ENCODE measurements around the gene DCLK1.
A peak's percentile ranks its signal among the peaks of the same experiment; 100 is the strongest.

Gene DCLK1

GRCh38 chr13:35720690-35721554, 410.3 kb downstream of the DCLK1 start:
- FAIRE-seq = peak; percentile 16

GRCh38 chr13:35720290-35720689, 410.9 kb downstream of the DCLK1 start:
- DNase-seq (ENCODE audit: insufficient read length, low spot score) (no peak), FAIRE-seq (no peak)
- TF ChIP-seq CTCF (IDR thresholded peaks at IDR 0.05; ENCODE audit: insufficient read depth, missing control alignments) = no peak

More at GRCh38 chr13:35720690-35721554, 410.3 kb downstream of the DCLK1 start:
- DNase-seq (ENCODE audit: insufficient read length, low spot score) = peak; percentile 54
- TF ChIP-seq CTCF (IDR thresholded peaks at IDR 0.05; ENCODE audit: insufficient read depth, missing control alignments) = peak; percentile 86

Data from D721Med (cell line).